Putamen (tissue), 1 donor: ENCODE results near the gene GUCA1A.
"Not testable (repeated sequence)": the region's sequence is repeated elsewhere in the genome, so short reads cannot be mapped to it uniquely, and the experiment has no call there.

ENCODE experiments used
- DNase-seq: peaks from one replicate; pipeline ENCODE4 v3.0.0-alpha.2; 2016; ENCODE audit warnings: low spot score

Gene GUCA1A

GRCh38 chr6:42177514-42178364, 4.6 kb downstream of the GUCA1A start:
- DNase-seq = peak; percentile 17

- DNase-seq = no peak
Measured at GRCh38 chr6:42179261-42179944, 6.2 kb downstream of the GUCA1A start.

- no peak for DNase-seq
Measured at GRCh38 chr6:42179945-42180313, 6.8 kb downstream of the GUCA1A start.

- DNase-seq = no peak
Measured at GRCh38 chr6:42182101-42182500, 8.9 kb downstream of the GUCA1A start.

GRCh38 chr6:42184475-42184874, 11.3 kb downstream of the GUCA1A start:
- DNase-seq = no peak

GRCh38 chr6:42185597-42185996, 12.4 kb downstream of the GUCA1A start:
- DNase-seq = no peak

GRCh38 chr6:42188406-42188805, 15.2 kb downstream of the GUCA1A start:
- no peak for DNase-seq

- no peak for DNase-seq
Measured at GRCh38 chr6:42190554-42191183, 17.5 kb downstream of the GUCA1A start.

- DNase-seq = not testable (repeated sequence)
Measured at GRCh38 chr6:42192385-42192784, 19.2 kb downstream of the GUCA1A start.

- no peak for DNase-seq
Measured at GRCh38 chr6:42193491-42193894, 20.3 kb downstream of the GUCA1A start.

GRCh38 chr6:42194056-42194455, 20.9 kb downstream of the GUCA1A start:
- DNase-seq = no peak

GRCh38 chr6:42195415-42195814, 22.3 kb downstream of the GUCA1A start:
- no peak for DNase-seq

GRCh38 chr6:42197555-42198362, 24.6 kb downstream of the GUCA1A start:
- peak; percentile 42 for DNase-seq

GRCh38 chr6:42199106-42199981, 26.2 kb downstream of the GUCA1A start:
- no peak for DNase-seq

- no peak for DNase-seq
Measured at GRCh38 chr6:42200035-42200434, 26.9 kb downstream of the GUCA1A start.

- no peak for DNase-seq
Measured at GRCh38 chr6:42201382-42201781, 28.2 kb downstream of the GUCA1A start.

- not testable (repeated sequence) for DNase-seq
Measured at GRCh38 chr6:42202131-42202915, 29.2 kb downstream of the GUCA1A start.

- DNase-seq = no peak
Measured at GRCh38 chr6:42203183-42203582, 30.0 kb downstream of the GUCA1A start.

- DNase-seq = no peak
Measured at GRCh38 chr6:42204768-42205282, 31.7 kb downstream of the GUCA1A start.

- not testable (repeated sequence) for DNase-seq
Measured at GRCh38 chr6:42207559-42207958, 34.4 kb downstream of the GUCA1A start.
